Lower leg skin (tissue), 3 donors: ENCODE results near the gene CRMP1.

Source experiments
- CTCF ChIP-seq, 3 donors: fragments of 450-650 bp; IDR thresholded peaks; one replicate each; pipeline ENCODE4 v1.5.1; 2016; ENCODE audit warnings: antibody characterized with exemption in 3 of 3, mild to moderate bottlenecking in 3 of 3, moderate library complexity in 2 of 3
- POLR2A ChIP-seq, 2 donors: fragments of 450-650 bp; IDR thresholded peaks; one replicate each; pipeline ENCODE4 v1.6.1; 2016 to 2017; ENCODE audit warnings: antibody characterized with exemption in 2 of 2, mild to moderate bottlenecking in 1 of 2, moderate library complexity in 1 of 2

- TF ChIP-seq POLR2A (IDR thresholded peaks at IDR 0.05), result no peak
- TF ChIP-seq CTCF (IDR thresholded peaks at IDR 0.05), result no peak
Measured at GRCh38 chr4:5839751-5840674, 52.9 kb downstream of the CRMP1 start.
